WTC11 (cell line): ENCODE results near the gene MYBPC2. TPM values are rescaled to one million over a fixed set of nuclear protein-coding genes. Genes with fewer than 3 reads are reported as not detected.

ENCODE experiments used
- ATAC-seq: fragments of 200-7000 bp; cut with Tn5 transposase; 2 replicates; pipeline ENCODE4 v1.10.0; 2021; ENCODE audit warnings: mild to moderate bottlenecking, moderate library complexity
- CTCF ChIA-PET: fragments of 300-600 bp; sonication (Branson Sonifier 250); formaldehyde crosslinking; loops from one replicate; lab custom pipeline; 2021; ENCODE audit warnings: antibody characterized with exemption; lab: Charles Lee
- POLR2A ChIA-PET: fragments of 350-600 bp; sonication (Branson Sonifier 250); formaldehyde crosslinking; loops from one replicate; lab custom pipeline; 2021; ENCODE audit warnings: antibody characterized with exemption; lab: Charles Lee
- DNase-seq: peaks from one replicate; pipeline ENCODE4 v3.0.0; 2021; ENCODE audit warnings: low spot score
- H3K27ac Mint-ChIP-seq: 2 replicates; pipeline ENCODE4 v1.8.0; 2021; ENCODE audit warnings: mixed read lengths
- H3K27me3 Mint-ChIP-seq: 2 replicates; pipeline ENCODE4 v1.8.0; 2021; ENCODE audit warnings: low read depth, mild to moderate bottlenecking, moderate library complexity, mixed read lengths
- H3K36me3 Mint-ChIP-seq: 2 replicates; pipeline ENCODE4 v1.8.0; 2021; ENCODE audit warnings: mixed read lengths
- H3K4me1 Mint-ChIP-seq: 2 replicates; pipeline ENCODE4 v1.8.0; 2022; ENCODE audit warnings: mixed read lengths
- H3K4me3 Mint-ChIP-seq: 2 replicates; pipeline ENCODE4 v1.8.0; 2021; ENCODE audit warnings: mild to moderate bottlenecking, moderate library complexity, mixed read lengths
- H3K9me3 Mint-ChIP-seq: 2 replicates; pipeline ENCODE4 v1.8.0; 2021; ENCODE audit warnings: mixed read lengths
- ESRRA ChIP-seq: sonication (generic); formaldehyde crosslinking; IDR thresholded peaks from 2 replicates; pipeline ENCODE4 v1.8.1; 2022; ENCODE audit warnings: mild to moderate bottlenecking, missing genetic modification reagents, borderline replicate concordance
- FOXK1 ChIP-seq: sonication (generic); formaldehyde crosslinking; IDR thresholded peaks from 2 replicates; pipeline ENCODE4 v1.8.0; 2022; ENCODE audit warnings: mild to moderate bottlenecking, moderate library complexity, missing genetic modification reagents
- JUN ChIP-seq: sonication (generic); formaldehyde crosslinking; IDR thresholded peaks from 2 replicates; pipeline ENCODE4 v1.8.0; 2023; ENCODE audit warnings: mild to moderate bottlenecking, missing genetic modification reagents
- TCF7 ChIP-seq: sonication (generic); formaldehyde crosslinking; IDR thresholded peaks from 2 replicates; pipeline ENCODE4 v1.8.0; 2022; ENCODE audit warnings: mild to moderate bottlenecking, low read depth, missing genetic modification reagents, moderate library complexity
- ZNF121 ChIP-seq: sonication (generic); formaldehyde crosslinking; IDR thresholded peaks from 2 replicates; pipeline ENCODE4 v1.8.0; 2023; ENCODE audit warnings: missing genetic modification reagents
- total RNA-seq: library from RNA; stranded (reverse); gene quantifications from 3 replicates; pipeline ENCODE4 v1.2.3, GENCODE V29; 2021
- TF ChIP-seq, protein P1 (sequence below): sonication (generic); formaldehyde crosslinking; IDR thresholded peaks from 2 replicates; pipeline ENCODE4 v1.8.0; 2023; ENCODE audit warnings: missing genetic modification reagents, mild to moderate bottlenecking, borderline replicate concordance
- TF ChIP-seq, protein P2 (sequence below): sonication (generic); formaldehyde crosslinking; conservative IDR thresholded peaks from 2 replicates; pipeline ENCODE4 v1.8.1; 2023; ENCODE audit warnings: mild to moderate bottlenecking, low read depth, missing genetic modification reagents, moderate library complexity
- TF ChIP-seq, protein P3 (sequence below): fragments of 250-450 bp; sonication (Bioruptor Pico); IDR thresholded peaks from 2 replicates; pipeline ENCODE4 v1.9.0; 2021; ENCODE audit warnings: mild to moderate bottlenecking
- TF ChIP-seq, protein P4 (sequence below): sonication (generic); formaldehyde crosslinking; IDR thresholded peaks from 2 replicates; pipeline ENCODE4 v1.8.0; 2022; ENCODE audit warnings: mild to moderate bottlenecking, missing genetic modification reagents

Gene MYBPC2
- total RNA-seq, 1 experiment from 2014 or later = 2.6 TPM

DNA sequence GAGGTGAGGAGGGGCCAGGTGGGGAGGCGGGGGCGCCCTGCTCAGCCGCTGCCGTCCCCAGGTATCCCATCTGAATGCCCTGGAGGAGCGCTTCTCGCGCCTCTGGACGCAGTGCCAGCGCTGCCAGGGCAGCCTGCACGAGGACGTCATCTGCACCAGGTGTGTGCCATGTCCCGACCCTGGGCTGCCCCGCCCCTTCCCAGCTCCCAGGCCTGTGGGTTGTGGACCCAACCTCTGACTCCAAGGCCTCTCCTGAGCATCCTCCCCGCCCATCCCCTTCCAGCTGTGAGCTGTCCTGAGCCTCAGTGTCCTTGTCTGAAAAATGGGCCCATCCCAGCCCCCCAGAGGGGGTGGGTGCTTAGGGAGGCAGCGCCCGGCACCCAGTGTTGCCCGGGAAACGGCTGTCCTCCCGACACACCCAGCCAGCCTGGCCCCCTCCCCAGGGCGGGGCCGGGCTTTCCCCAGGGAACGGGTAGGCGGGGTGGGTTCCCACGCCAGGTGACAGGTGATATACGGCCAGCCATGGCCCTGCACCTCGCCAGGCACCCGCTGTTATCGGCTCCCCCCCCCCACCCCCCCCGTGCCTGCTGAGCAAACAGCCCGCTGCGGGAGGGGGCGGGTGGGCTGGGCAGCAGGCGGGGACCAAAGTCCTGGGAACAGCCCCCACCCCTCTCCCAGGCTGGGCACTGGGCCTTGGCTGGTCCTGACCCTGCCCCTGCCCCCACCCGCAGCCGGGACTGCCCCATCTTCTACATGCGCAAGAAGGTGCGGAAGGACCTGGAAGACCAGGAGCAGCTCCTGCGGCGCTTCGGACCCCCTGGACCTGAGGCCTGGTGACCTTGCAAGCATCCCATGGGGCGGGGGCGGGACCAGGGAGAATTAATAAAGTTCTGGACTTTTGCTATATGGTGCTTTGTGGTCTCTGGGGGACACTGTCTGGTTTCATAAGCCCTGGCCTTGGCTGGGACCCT, 15.3 kb upstream of the MYBPC2 start:
- H3K4me1 Mint-ChIP-seq = peaks cover 21% of the 10 kb centered on the region
- no peak overlapping the region for H3K4me3 Mint-ChIP-seq
- ATAC-seq = no peak
- DNase-seq = no peak
- TF ChIP-seq, protein P1, sequence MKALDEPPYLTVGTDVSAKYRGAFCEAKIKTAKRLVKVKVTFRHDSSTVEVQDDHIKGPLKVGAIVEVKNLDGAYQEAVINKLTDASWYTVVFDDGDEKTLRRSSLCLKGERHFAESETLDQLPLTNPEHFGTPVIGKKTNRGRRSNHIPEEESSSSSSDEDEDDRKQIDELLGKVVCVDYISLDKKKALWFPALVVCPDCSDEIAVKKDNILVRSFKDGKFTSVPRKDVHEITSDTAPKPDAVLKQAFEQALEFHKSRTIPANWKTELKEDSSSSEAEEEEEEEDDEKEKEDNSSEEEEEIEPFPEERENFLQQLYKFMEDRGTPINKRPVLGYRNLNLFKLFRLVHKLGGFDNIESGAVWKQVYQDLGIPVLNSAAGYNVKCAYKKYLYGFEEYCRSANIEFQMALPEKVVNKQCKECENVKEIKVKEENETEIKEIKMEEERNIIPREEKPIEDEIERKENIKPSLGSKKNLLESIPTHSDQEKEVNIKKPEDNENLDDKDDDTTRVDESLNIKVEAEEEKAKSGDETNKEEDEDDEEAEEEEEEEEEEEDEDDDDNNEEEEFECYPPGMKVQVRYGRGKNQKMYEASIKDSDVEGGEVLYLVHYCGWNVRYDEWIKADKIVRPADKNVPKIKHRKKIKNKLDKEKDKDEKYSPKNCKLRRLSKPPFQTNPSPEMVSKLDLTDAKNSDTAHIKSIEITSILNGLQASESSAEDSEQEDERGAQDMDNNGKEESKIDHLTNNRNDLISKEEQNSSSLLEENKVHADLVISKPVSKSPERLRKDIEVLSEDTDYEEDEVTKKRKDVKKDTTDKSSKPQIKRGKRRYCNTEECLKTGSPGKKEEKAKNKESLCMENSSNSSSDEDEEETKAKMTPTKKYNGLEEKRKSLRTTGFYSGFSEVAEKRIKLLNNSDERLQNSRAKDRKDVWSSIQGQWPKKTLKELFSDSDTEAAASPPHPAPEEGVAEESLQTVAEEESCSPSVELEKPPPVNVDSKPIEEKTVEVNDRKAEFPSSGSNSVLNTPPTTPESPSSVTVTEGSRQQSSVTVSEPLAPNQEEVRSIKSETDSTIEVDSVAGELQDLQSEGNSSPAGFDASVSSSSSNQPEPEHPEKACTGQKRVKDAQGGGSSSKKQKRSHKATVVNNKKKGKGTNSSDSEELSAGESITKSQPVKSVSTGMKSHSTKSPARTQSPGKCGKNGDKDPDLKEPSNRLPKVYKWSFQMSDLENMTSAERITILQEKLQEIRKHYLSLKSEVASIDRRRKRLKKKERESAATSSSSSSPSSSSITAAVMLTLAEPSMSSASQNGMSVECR = no peak
- TF ChIP-seq, protein P2, sequence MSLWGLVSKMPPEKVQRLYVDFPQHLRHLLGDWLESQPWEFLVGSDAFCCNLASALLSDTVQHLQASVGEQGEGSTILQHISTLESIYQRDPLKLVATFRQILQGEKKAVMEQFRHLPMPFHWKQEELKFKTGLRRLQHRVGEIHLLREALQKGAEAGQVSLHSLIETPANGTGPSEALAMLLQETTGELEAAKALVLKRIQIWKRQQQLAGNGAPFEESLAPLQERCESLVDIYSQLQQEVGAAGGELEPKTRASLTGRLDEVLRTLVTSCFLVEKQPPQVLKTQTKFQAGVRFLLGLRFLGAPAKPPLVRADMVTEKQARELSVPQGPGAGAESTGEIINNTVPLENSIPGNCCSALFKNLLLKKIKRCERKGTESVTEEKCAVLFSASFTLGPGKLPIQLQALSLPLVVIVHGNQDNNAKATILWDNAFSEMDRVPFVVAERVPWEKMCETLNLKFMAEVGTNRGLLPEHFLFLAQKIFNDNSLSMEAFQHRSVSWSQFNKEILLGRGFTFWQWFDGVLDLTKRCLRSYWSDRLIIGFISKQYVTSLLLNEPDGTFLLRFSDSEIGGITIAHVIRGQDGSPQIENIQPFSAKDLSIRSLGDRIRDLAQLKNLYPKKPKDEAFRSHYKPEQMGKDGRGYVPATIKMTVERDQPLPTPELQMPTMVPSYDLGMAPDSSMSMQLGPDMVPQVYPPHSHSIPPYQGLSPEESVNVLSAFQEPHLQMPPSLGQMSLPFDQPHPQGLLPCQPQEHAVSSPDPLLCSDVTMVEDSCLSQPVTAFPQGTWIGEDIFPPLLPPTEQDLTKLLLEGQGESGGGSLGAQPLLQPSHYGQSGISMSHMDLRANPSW (CRISPR knock-in tag) = no peak
- TF ChIP-seq, protein P3, sequence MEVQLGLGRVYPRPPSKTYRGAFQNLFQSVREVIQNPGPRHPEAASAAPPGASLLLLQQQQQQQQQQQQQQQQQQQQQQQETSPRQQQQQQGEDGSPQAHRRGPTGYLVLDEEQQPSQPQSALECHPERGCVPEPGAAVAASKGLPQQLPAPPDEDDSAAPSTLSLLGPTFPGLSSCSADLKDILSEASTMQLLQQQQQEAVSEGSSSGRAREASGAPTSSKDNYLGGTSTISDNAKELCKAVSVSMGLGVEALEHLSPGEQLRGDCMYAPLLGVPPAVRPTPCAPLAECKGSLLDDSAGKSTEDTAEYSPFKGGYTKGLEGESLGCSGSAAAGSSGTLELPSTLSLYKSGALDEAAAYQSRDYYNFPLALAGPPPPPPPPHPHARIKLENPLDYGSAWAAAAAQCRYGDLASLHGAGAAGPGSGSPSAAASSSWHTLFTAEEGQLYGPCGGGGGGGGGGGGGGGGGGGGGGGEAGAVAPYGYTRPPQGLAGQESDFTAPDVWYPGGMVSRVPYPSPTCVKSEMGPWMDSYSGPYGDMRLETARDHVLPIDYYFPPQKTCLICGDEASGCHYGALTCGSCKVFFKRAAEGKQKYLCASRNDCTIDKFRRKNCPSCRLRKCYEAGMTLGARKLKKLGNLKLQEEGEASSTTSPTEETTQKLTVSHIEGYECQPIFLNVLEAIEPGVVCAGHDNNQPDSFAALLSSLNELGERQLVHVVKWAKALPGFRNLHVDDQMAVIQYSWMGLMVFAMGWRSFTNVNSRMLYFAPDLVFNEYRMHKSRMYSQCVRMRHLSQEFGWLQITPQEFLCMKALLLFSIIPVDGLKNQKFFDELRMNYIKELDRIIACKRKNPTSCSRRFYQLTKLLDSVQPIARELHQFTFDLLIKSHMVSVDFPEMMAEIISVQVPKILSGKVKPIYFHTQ (CRISPR knock-in tag) = no peak
- TF ChIP-seq TCF7 (CRISPR knock-in tag) (no peak), ESRRA (CRISPR knock-in tag) (no peak)
- TF ChIP-seq, all 79 proteins: peak for 0
- Mint-ChIP-seq H3K36me3 (peaks cover 16% of the 10 kb centered on the region), H3K9me3 (no peaks in the 10 kb centered on the region), H3K27me3 (no peaks in the 10 kb centered on the region), H3K27ac (no peak overlapping the region)
- ChIA-PET CTCF (interaction anchor here (0.6 to 3.5 kb wide), 6 partner anchors 11 to 139 kb away, joined by 3 to 16 read pairs (median 7); no protein-coding TSS in a partner anchor), POLR2A (interaction anchor here (0.6 to 0.7 kb wide), 4 partner anchors 11 to 475 kb away, joined by 3 to 5 read pairs (median 4); no protein-coding TSS in a partner anchor)

DNA sequence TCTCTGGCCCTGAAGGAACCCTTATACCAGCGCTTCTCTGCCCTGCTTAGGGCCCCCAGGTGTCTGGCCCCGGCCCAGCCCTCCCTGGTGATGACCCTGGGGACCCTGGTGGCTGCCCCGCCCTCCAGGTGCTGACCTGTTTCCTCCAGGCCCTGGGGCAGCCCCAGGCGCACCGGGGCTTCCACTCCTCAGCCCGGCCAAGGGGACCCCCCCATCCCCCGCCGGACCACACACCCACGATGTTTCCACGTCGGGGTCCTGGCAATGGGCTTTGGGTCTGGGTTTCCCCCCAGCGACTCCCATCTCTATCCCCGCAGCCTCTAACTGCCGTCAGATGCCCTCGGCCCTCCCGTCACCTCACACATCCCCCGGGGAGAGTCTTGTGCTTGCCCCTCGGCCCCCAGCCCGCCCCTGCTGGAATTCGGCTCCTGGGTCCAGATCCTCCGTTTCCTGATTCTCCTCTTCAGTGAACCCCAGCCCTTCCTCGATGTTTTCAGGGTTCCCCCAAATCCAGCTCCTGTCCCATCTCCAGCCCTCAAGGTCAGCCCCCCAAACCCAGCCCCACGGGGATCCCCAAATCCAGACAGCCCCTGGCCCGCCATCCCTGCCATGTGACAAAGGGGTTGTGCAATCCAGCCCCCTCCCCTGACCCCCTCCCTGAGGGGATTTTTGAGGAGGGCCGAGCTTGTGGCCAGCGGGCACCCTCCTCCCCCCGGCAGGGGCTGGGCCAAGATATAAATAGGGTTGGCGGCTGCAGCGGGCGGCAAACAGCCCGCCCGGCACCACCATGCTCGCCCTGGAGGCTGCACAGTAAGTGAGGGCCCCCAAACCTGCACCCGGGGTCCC, 14.3 kb upstream of the MYBPC2 start, which contains the start of gene SPIB:
Gene SPIB, plus strand, starts transcription at position 763 of the 846 bp plus-strand sequence. Its CDS starts 25 bp downstream, at position 788.
- POLR2A ChIA-PET = interaction anchor here (1.4 kb wide), 1 partner anchor 85 kb away, joined by 4 read pairs; no protein-coding TSS in a partner anchor

More for the DNA sequence above, 14.3 kb upstream of the MYBPC2 start, which contains the start of gene SPIB:
- CTCF ChIA-PET = interaction anchor here (1.1 to 2.8 kb wide), 6 partner anchors 9 to 138 kb away, joined by 4 to 12 read pairs (median 8); no protein-coding TSS in a partner anchor
- Mint-ChIP-seq H3K36me3 (peaks cover 7% of the 10 kb centered on the region), H3K4me1 (peaks cover 21% of the 10 kb centered on the region), H3K27ac (no peak within 1 kb of the TSS), H3K9me3 (no peaks in the 10 kb centered on the region), H3K4me3 (peak within 1 kb of the TSS; percentile 76), H3K27me3 (no peaks in the 10 kb centered on the region)
- TF ChIP-seq JUN (CRISPR knock-in tag) (no peak), ZNF121 (CRISPR knock-in tag) (no peak), FOXK1 (no peak)
- TF ChIP-seq, protein P4, sequence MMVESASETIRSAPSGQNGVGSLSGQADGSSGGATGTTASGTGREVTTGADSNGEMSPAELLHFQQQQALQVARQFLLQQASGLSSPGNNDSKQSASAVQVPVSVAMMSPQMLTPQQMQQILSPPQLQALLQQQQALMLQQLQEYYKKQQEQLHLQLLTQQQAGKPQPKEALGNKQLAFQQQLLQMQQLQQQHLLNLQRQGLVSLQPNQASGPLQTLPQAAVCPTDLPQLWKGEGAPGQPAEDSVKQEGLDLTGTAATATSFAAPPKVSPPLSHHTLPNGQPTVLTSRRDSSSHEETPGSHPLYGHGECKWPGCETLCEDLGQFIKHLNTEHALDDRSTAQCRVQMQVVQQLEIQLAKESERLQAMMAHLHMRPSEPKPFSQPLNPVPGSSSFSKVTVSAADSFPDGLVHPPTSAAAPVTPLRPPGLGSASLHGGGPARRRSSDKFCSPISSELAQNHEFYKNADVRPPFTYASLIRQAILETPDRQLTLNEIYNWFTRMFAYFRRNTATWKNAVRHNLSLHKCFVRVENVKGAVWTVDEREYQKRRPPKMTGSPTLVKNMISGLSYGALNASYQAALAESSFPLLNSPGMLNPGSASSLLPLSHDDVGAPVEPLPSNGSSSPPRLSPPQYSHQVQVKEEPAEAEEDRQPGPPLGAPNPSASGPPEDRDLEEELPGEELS (CRISPR knock-in tag) = 0 out of 2 replicates have a peak, but pooled peaks have one; percentile 22
- ATAC-seq (no peak), DNase-seq (no peak)
